Upper lobe of left lung (tissue), 4 donors: ENCODE results near the gene LETMD1.

Experiments
- CTCF ChIP-seq, 6 experiments: fragments of 450-650 bp in 4 of 6; fragments of 200-600 bp in 2 of 6; sonication (generic) in 2 of 6; IDR thresholded peaks; one replicate each; pipeline ENCODE4 v1.5.1; 2016 to 2019; ENCODE audit warnings: antibody characterized with exemption in 6 of 6
- EP300 ChIP-seq, 4 donors: sonication (generic); formaldehyde crosslinking; IDR thresholded peaks; one replicate each; pipeline ENCODE4 v1.5.1; 2017; ENCODE audit warnings: antibody characterized with exemption in 4 of 4, control low read depth in 2 of 4
- POLR2A ChIP-seq, 4 donors: fragments of 450-650 bp; IDR thresholded peaks; one replicate each; pipeline ENCODE4 v1.5.1; 2016 to 2017; ENCODE audit warnings: antibody characterized with exemption in 4 of 4, mild to moderate bottlenecking in 2 of 4
- POLR2AphosphoS5 ChIP-seq, 2 donors: sonication (generic); formaldehyde crosslinking; IDR thresholded peaks; one replicate each; pipeline ENCODE4 v1.5.1; 2017; ENCODE audit warnings: antibody characterized with exemption in 2 of 2

GRCh38 chr12:51067229-51067628, 19.1 kb downstream of the LETMD1 start:
- TF ChIP-seq CTCF (IDR thresholded peaks at IDR 0.05) (no peak), POLR2A (IDR thresholded peaks at IDR 0.05) (no peak), POLR2AphosphoS5 (IDR thresholded peaks at IDR 0.05) (no peak), EP300 (IDR thresholded peaks at IDR 0.05) (no peak)
